ENCODE results near the gene NEIL1.

- TF ChIP-seq CTCF (IDR thresholded peaks at IDR 0.05; ENCODE audit: low read depth, low read length) (peak; percentile 75), MAX (IDR thresholded peaks at IDR 0.05; ENCODE audit: low read depth, low read length) (no peak), MYC (IDR thresholded peaks at IDR 0.05; ENCODE audit: low read depth, low read length) (no peak)
Observed at GRCh38 chr15:75307778-75308390, 39.0 kb upstream of the NEIL1 start.

Data from NB4 (cell line).